ENCODE data around the gene CACNA1S. TPM values are rescaled to one million over a fixed set of nuclear protein-coding genes. Genes with fewer than 3 reads are reported as not detected.

Gene CACNA1S
- total RNA-seq, 1 donor from 2014 or later = not detected

- no peak for TF ChIP-seq CTCF (IDR thresholded peaks at IDR 0.05)
- H3K36me3 ChIP-seq = no peaks in the 10 kb centered on the region
- no peaks in the 10 kb centered on the region for H3K9me3 ChIP-seq
- intact Hi-C loops (cut with DNase I) = no loop called here
- H3K27me3 ChIP-seq = no peaks in the 10 kb centered on the region
- H3K4me3 ChIP-seq = no peak overlapping the region
- peaks cover 6 to 7% of the 10 kb centered on the region in 2 donors for H3K4me1 ChIP-seq
- no peak overlapping the region for H3K27ac ChIP-seq
- DNase-seq (ENCODE audit: low spot score in 2 of 2) = no peak
These were observed 86.0 kb downstream of the CACNA1S start for GRCh38 chr1:201026234-201026633.

GRCh38 chr1:201025571-201026002 is 86.6 kb downstream of the CACNA1S start:
- Histone ChIP-seq H3K27ac (no peak overlapping the region), H3K4me3 (no peak overlapping the region), H3K27me3 (no peaks in the 10 kb centered on the region), H3K9me3 (no peaks in the 10 kb centered on the region), H3K4me1 (peaks cover 6 to 7% of the 10 kb centered on the region in 2 donors), H3K36me3 (no peaks in the 10 kb centered on the region)
- intact Hi-C loops (cut with DNase I) = no loop called here
- no peak for DNase-seq (ENCODE audit: low spot score in 2 of 2)
- TF ChIP-seq CTCF (IDR thresholded peaks at IDR 0.05) = peak in 1 of 3 experiments; percentile 15

DNA sequence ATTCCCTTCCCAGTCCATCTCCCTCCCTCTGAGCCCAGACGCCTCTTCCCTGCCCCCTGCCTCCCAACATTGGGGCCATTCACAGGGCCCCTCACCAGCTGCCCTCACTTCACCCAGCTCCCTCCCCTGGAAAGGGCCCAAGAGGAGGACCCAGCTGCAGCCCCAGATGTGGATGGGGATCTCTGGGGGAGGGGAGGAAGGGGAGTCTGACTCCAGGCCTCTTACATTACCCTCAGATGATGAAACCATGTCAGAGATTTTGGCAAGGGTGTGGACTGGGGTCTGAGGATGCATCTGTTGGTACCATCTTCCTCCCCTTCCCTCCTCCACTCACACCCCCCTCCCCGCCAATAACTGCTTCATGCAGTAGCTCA is 87.6 kb downstream of the CACNA1S start:
- Histone ChIP-seq H3K4me3 (no peak overlapping the region), H3K36me3 (no peaks in the 10 kb centered on the region), H3K4me1 (peaks cover 6 to 7% of the 10 kb centered on the region in 2 donors), H3K9me3 (no peaks in the 10 kb centered on the region), H3K27ac (no peak overlapping the region), H3K27me3 (no peaks in the 10 kb centered on the region)
- intact Hi-C loops (cut with DNase I) = no loop called here
- TF ChIP-seq CTCF (IDR thresholded peaks at IDR 0.05) = no peak
- no peak for DNase-seq (ENCODE audit: low spot score in 2 of 2)

GRCh38 chr1:201023920-201024624 is 88.2 kb downstream of the CACNA1S start:
- no peak for DNase-seq (ENCODE audit: low spot score in 2 of 2)
- TF ChIP-seq CTCF (IDR thresholded peaks at IDR 0.05) = no peak
- intact Hi-C loops (cut with DNase I) = no loop called here
- peak overlapping the region; percentile 56 to 81 for H3K4me3 ChIP-seq
- H3K27ac ChIP-seq = no peak overlapping the region
- no peaks in the 10 kb centered on the region for H3K36me3 ChIP-seq
- H3K4me1 ChIP-seq = peaks cover 6 to 7% of the 10 kb centered on the region in 2 donors
- no peaks in the 10 kb centered on the region for H3K9me3 ChIP-seq
- no peaks in the 10 kb centered on the region for H3K27me3 ChIP-seq

DNA sequence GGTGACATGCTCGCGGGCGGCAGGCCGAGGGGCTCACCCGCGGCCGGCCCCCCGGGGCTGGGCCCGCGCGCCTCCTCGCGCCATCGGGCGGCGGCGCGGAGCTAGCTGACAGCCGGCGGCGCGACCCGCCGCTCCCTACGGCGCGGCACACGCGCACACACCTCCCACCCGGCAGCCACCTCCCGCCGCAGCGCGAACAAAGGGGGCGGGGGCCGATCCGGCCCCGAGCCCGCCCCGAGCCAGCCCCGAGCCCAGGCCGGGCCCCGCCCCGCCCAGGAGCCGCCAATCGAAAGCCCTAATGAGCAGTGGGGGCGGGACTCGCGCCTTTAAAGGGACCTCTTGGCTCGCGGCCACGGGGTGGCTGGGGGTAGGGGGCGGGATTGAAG is 88.7 kb downstream of the CACNA1S start, which contains the start of gene KIF21B:
Gene KIF21B (minus strand): TSS at position 198 of the 386 bp plus-strand sequence. CDS start 331 bp downstream, outside the sequence.
- intact Hi-C loops (cut with DNase I) = no loop called here
- no peaks in the 10 kb centered on the region for H3K36me3 ChIP-seq
- peak within 1 kb of the TSS; percentile 56 to 81 for H3K4me3 ChIP-seq
- no peak within 1 kb of the TSS for H3K27ac ChIP-seq
- no peaks in the 10 kb centered on the region for H3K27me3 ChIP-seq
- no peaks in the 10 kb centered on the region for H3K9me3 ChIP-seq
- DNase-seq (ENCODE audit: low spot score in 2 of 2) = peak in 1 of 2 donors; percentile 89
- peaks cover 6 to 7% of the 10 kb centered on the region in 2 donors for H3K4me1 ChIP-seq
- TF ChIP-seq CTCF (IDR thresholded peaks at IDR 0.05) = no peak

All from ascending aorta (tissue), 2 donors.